ENCODE measurements around the gene SERINC5.

Gene SERINC5

DNA sequence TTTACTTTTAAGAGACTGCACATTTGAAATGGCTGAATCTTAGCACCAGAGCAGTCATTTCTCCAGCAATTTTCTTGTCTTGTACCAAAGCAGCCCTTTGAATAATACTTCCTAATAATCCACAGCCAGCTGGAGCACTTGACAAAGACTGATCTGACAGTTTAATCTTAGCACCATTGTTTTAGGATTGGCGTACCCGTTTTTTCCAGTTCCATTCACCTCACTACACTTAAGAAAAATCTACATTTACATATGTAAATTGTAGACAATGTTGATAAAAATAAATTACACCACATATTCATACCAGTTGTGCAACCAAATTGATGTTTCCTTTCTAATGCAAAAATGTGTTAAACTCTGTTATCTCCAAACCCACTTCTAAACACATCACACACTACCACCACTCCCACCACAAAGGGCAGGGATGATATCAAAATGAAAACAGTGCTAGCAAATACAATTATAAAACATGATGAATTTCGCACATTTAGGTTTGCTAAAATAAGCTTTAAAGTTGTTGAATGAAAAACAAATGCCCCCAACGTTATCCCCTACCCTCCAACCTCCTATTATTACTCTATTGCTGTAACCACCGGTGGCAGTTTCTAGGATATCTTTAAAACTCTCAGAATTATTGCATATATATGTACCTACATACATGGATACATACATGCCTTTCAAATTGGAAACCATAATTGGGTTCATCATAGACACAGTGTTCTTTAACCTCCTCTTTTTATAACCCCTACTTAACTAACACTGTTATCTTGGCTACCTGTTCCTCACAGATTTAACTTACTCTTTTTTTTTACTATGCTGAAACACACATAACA is 21.5 kb downstream of the SERINC5 start:
- in situ Hi-C loops (cut with MboI; ENCODE audit: low pct_unique_long_range_greater_than_20kb, low sequenced_read_pairs) = no loop called here
- no peak for DNase-seq

DNA sequence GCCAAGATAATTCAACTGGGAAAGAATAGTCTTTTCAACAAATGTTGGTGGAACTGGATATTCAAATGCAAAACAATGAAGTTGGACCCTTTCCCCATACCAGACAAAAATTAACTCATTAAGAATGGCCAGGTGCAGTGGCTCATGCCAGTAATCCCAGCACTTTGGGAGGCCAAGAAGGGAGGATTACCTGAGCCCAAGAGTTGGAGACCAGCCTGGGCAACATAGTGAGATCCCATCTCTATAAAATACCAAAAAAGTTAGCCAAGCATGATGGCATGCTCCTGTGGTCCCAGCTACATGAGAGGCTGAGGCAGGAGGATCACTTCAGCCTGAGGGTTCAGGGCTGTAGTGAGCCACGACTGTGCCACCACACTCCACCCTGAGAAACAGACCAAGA is 24.2 kb downstream of the SERINC5 start:
- in situ Hi-C loops (cut with MboI; ENCODE audit: low pct_unique_long_range_greater_than_20kb, low sequenced_read_pairs) = no loop called here
- no peak for DNase-seq

DNA sequence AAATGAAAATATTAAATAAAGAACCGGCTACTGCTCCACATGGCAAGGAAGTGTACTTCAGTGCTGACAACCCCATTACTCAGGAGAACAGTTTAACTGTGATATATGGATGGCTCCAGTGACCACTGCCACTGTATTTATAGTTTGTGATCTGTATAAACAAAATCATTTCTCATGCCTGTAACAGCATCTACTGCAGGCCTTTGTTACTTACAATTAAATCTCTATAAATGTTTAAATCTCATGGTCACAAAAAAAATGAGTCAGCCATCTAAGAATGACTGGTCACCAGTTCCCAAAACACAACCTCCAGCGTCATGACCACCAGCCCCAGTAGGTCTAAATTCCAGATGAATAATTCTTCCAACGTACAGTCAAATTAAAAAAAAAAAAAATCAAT is 24.6 kb downstream of the SERINC5 start:
- no peak for DNase-seq
- in situ Hi-C loops (cut with MboI; ENCODE audit: low pct_unique_long_range_greater_than_20kb, low sequenced_read_pairs) = no loop called here

DNA sequence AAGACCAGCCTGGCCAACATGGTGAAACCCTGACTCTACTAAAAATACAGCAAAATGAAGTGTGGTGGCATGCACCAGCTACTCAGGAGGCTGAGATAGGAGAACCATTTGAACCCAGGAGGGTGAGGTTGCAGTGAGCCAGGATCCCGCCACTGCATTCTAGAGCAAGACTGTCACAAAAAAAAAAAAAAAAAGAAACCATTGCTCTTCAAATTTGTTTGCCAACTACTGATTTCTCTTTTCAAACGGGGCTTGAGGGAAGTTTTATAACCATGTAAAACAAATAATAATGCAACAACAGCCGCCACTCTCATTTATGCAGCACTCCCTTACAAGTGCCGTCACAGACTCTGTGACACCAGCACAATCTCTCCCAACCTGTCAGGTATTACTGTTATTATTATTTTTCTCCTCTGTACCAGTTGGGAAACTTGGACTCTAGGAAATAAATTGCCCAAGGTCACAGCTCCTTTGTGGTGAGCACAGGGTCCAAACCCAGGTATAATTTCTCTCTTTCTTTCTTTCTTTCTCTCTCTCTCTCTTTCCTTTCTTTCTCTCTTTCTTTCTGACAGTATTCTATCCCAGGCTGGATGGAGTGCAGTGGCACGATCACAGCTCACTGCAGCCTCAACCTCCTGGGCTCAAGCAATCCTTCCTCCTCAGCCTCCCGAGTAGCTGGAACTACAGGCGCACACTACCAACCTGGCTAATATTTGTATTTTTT is 25.4 kb downstream of the SERINC5 start:
- in situ Hi-C loops (cut with MboI; ENCODE audit: low pct_unique_long_range_greater_than_20kb, low sequenced_read_pairs) = no loop called here
- no peak for DNase-seq

DNA sequence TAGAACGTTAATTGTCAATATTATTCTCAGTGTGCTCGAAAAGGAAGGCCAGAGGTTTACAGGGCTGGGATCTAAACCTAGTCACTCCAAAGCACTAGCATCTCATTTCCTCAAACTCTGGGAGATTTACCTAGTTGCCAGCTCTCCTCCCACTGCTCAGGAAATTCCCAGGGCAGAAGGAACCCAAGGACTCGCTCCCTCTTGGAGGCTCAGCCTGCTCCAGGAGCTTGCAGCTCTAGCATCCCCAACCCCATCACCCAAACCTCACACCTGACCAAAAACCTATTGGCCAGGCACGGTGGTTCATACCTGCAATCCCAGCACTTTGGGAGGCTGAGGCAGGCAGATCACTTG is 26.0 kb downstream of the SERINC5 start:
- no peak for DNase-seq
- in situ Hi-C loops (cut with MboI; ENCODE audit: low pct_unique_long_range_greater_than_20kb, low sequenced_read_pairs) = no loop called here

DNA sequence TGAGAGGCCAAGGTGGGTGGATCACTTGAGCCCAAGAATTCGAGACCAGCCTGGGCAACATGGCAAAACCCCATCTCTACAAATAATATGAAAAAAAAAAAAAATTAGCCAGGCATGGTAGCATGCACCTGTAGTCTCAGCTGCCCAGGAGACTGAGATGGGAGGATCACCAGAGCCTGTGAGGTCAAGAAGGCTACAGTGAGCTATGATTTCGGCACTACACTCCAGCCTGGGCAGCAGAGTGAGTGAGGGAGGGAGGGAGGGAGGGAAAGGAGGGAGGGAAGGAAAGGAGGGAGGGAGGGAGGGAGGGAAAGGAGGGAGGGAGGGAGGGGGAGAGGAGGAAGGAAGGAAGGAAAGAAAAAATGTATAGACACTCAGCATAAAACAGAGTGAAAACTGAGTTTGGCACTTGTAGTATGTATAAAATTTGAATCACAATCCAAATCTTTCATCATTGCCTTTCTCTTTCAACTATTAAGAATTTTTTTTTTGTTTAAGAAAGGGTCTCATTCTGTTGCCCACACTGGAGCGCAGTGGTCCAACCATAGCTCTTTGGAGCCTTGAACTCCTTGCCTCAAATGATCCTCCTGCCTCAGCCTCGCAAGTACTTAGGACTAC is 27.8 kb downstream of the SERINC5 start:
- DNase-seq = no peak
- in situ Hi-C loops (cut with MboI; ENCODE audit: low pct_unique_long_range_greater_than_20kb, low sequenced_read_pairs) = no loop called here

DNA sequence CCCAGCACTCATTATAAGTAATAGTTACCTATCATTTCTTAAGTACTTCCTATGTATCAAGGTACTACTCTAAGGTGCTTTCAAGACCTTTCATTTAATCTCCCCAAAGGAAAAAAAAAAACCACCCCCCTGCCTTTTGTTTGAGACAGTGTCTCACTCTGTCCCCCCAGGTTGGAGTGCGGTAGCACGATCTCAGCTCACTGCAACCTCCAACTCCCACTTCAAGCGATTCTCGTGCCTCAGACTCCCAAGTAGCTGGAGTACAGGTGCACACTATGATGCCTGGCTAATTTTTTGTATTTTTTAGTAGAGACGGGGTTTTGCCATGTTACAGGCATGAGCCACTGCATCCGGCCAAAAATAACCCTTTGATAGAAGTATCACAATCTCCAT is 29.9 kb downstream of the SERINC5 start:
- in situ Hi-C loops (cut with MboI; ENCODE audit: low pct_unique_long_range_greater_than_20kb, low sequenced_read_pairs) = no loop called here

DNA sequence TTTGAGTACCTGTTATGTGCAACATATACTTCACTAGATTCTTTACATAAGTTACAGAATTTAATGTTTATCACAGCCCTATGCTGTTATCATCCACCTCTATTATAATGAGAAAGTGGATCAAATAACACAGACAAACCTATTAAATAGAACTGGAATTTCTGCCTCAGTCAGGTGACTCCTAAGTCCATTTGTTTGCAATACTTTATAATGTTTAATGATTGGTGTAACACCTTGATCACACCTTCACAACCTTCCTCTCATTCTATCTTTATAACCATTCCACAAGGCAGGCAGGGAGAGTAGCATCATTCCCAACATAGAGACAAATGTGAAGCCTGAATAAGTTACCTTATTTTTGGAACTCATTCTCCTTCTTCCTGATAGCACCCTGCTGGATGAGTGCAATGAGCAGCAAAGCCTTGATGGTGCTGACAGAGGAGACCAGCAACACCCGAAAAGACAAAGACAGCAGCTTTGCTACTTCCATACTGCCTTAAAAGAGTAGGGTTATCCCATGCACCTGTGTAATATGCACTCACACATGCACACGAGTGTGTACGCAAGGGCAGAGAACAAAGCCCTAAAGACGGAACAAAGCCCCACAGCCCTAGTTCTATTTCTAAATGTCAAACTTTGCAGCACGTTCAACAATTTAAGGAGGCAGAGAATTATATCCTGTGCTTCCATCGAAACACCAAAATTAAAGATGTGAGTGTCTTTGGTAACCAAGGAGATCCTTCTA is 30.5 kb downstream of the SERINC5 start:
- in situ Hi-C loops (cut with MboI; ENCODE audit: low pct_unique_long_range_greater_than_20kb, low sequenced_read_pairs) = no loop called here
- no peak for DNase-seq

More for the DNA sequence above, 29.9 kb downstream of the SERINC5 start:
- DNase-seq = no peak

DNA sequence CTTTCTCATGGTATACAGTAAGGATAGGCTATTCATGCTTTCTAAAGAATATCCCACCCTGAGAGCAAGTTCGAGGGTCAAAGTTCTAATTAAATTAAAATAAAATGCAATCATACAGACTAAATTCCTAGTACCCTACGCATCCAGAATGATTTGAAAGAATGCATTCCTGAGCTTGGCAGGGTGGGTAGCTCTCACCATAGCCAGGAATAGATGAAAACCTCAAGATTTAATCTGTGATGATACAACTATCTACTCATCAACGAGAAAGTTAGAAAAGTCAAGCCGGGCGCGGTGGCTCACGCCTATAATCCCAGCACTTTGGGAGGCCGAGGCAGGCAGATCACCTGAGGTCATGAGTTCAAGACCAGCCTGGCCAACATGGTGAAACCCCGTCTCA is 32.3 kb downstream of the SERINC5 start:
- in situ Hi-C loops (cut with MboI; ENCODE audit: low pct_unique_long_range_greater_than_20kb, low sequenced_read_pairs) = no loop called here
- no peak for DNase-seq

DNA sequence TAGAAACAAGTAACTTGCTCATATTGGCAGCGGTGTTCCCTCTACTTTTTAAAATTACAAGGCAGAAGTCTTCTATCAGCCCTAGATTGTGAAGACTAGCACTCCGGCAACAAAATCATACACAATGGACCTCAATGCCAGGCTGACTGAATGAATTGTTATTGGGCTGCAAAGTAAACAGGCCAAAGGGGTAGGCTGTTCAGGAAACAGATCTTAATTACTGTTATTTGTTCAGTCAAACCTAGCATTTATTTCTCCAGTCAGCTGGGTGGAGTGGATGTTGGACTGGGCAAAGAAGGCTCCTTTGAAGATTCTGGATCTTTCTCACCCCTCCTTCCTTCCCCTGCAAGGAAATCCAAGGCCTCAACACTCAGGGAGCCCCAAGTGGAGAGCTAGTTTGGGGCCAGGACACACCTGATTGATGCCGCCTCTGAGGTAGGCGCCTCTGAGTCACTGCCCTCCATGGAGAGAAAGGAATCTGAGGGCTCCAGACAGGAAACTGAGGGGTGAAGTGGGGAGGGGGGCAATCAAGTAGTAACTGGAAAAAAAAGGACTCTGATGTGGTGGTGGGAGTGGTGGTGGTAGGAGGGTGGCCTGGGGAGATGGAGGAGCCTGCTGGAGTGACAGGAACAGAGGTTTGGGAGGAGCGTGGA is 35.5 kb downstream of the SERINC5 start:
- no peak for DNase-seq
- in situ Hi-C loops (cut with MboI; ENCODE audit: low pct_unique_long_range_greater_than_20kb, low sequenced_read_pairs) = no loop called here

DNA sequence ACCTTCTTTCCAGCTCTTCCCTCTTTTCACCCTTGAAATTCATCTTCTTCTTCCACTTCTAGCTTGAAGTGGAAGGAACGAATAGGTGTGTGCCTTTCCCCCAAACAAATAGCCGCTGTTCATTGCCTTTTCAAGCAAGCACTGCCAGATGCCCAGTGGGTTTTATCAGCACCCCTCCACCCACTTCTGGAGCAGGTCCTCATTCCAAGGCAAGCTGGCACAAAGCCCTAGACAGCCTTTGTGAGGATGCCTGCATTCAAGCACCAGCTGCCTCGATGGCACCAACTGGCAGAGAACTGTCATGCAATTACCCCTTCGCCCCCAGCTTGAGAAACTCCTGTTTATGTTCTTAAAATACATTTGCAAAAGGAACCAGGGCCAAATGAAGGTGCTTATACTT is 36.5 kb downstream of the SERINC5 start:
- no peak for DNase-seq
- in situ Hi-C loops (cut with MboI; ENCODE audit: low pct_unique_long_range_greater_than_20kb, low sequenced_read_pairs) = no loop called here

DNA sequence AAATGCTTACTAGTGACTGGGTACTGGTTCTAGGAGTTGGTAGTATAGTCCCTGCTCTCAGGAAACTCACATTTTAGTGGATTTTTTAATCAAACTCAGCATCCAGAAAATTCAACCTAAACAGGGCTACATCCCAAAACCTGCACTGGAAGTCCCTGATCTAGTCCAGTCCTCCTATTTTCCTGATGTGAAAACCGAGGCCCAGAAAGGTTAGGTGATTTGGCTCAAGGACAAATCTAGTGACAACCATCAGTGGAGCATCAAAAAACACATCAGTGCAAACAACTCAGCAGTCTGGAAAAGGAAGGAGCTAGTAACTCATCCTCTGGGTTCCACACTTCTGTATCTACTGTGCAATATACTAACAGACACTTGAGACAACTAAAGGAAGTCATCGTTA is 38.2 kb downstream of the SERINC5 start:
- no peak for DNase-seq
- in situ Hi-C loops (cut with MboI; ENCODE audit: low pct_unique_long_range_greater_than_20kb, low sequenced_read_pairs) = no loop called here

DNA sequence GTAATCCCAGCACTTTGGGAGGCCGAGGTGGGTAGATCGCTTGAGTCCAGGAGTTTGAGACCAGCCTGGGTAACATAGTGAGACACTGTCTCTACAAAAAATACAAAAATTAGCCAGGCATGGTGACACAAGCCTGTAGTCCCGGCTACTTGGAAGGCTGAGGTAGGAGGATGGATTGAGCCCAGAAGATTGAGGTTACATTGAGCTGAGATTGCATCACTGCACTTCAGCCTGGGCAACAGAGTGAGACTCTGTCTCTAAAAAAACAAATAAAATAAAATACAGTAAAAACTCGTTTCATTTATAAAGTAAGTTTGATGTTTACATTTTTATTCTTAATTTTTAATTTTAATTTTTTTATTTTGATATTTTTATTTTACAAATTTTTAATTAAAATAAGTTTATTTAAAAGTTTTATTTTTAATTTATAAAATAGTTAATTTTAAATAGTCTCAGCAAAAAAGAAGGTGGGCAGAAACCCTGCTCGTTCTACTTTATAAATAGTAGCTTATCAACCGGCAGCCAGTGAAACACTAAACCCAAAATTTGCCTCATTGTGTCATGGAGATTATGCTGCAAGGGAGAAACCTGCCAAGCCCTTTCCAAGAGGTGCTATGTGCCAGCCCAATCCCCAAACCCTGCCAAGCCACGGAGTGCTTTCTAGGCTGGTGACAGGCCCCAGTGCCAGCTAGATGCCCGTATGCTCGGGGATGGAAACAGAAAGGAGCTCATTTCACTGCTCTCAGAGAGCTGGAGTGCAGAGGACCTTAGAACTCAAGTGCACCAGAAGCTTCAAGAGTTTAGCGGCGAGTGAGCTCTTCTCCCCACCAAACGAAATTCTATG is 38.9 kb downstream of the SERINC5 start:
- in situ Hi-C loops (cut with MboI; ENCODE audit: low pct_unique_long_range_greater_than_20kb, low sequenced_read_pairs) = no loop called here
- no peak for DNase-seq

DNA sequence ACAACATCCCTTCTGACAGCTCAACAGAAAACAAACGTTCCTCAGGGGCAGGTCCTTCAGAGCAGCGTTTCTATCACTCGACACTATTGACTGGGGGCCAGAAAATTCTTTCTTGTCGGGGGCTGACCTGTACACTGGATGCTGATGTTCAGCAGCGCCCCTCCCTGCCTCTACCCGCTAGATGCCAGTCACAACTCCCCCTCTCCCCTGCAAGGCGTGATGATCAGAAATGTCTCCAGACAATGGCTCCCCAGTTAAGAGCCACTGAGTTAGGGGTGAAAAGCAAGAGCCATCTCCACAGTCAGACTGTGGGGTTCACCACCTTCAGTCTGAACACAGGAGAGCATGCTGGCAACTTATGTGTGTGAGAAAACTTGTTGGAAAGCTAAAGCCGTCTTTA is 39.8 kb downstream of the SERINC5 start:
- in situ Hi-C loops (cut with MboI; ENCODE audit: low pct_unique_long_range_greater_than_20kb, low sequenced_read_pairs) = no loop called here
- no peak for DNase-seq

DNA sequence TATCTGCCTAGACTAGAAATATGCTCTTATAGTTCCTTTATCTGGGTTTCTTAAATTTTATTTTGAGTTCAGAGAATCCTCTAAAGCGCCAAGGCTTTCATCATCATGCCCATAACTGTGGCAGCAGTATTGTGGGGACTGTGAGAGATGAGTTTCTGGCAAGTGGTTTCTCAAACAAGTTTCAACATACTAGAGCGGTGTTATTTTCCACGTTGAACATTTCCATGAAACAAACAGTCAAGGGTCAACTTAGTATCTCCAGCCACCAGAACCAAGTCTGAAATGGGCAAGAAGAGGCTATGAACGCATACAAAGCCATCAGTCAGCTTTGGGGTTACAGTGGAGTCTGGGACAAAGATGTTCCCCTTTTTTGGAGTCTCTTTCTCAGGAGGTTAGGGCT is 40.3 kb downstream of the SERINC5 start:
- DNase-seq = no peak
- in situ Hi-C loops (cut with MboI; ENCODE audit: low pct_unique_long_range_greater_than_20kb, low sequenced_read_pairs) = no loop called here

DNA sequence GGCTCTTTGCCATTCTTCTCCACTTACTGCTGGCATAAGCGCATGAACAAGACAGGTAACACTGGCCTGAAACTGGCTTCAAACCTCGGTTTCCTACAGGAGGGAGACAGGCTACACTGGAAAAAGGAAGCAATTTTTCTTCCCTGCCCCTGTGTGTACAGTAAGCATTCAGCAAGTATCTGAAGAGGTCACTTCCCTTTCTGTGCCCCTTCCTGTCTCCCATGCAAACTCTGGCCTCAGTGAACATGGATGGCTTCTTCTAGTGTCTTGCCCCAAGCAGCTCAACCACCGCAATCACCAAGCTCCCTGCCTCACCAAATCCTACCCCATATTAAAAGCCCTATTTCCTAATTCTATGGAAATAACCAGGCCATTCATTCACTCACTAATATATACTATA is 42.4 kb downstream of the SERINC5 start:
- DNase-seq = peak; percentile 58
- in situ Hi-C loops (cut with MboI; ENCODE audit: low pct_unique_long_range_greater_than_20kb, low sequenced_read_pairs) = no loop called here

DNA sequence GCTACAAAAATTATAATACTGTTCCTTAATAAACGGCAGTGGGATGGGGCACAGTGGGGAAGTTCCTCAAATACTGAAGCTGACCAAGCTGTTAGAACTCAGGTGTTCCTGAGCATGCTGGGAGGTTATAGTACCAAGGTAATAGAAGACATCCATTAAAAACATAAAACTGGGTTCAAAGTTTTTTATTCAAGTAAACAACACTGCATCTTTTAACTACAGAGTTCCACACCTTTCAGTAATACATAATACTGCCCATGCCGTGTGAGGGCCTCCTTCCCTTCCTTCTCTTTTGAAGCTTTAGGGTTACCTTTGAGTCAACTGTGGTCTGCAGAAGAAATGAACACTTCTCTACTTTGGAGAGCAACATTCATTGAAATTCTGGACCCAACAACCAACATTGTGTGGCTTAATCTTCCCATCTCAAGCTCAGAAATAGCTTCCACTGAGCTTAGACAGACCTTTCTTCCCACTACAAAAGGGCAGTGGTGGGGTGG is 43.6 kb downstream of the SERINC5 start:
- DNase-seq = no peak
- in situ Hi-C loops (cut with MboI; ENCODE audit: low pct_unique_long_range_greater_than_20kb, low sequenced_read_pairs) = no loop called here

DNA sequence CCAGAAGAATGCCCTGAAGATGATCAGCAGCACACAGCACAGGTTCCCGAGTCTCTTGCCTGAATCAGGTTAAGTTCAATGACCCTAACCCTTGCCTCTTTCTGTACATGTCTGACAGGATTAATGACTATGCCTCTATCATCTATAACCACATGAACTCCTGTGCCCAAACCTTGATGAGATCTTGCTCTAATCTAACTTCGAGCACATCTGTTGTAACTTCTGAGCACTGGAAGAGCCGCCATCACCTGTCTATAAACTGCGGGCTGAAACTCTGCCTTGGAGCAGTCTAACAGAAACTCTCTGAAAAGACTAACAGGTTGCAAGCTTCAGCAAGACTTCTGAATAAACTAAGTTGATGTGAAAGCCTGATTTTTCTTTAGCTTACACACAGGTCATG is 44.5 kb downstream of the SERINC5 start:
- in situ Hi-C loops (cut with MboI; ENCODE audit: low pct_unique_long_range_greater_than_20kb, low sequenced_read_pairs) = no loop called here
- DNase-seq = no peak
